Ishikawa (cell line): ENCODE results near the gene SMDT1.

Source experiments
- CEBPB ChIP-seq: IDR thresholded peaks from 2 replicates; pipeline ENCODE4 v1.6.1; 2012
- CREB1 ChIP-seq: IDR thresholded peaks from 2 replicates; pipeline ENCODE4 v1.6.1; 2012; ENCODE audit warnings: low read depth
- EGR1 ChIP-seq: IDR thresholded peaks from 2 replicates; pipeline ENCODE4 v1.6.1; 2012
- EP300 ChIP-seq: IDR thresholded peaks from 2 replicates; pipeline ENCODE4 v1.6.1; 2012; ENCODE audit warnings: borderline replicate concordance
- FOXM1 ChIP-seq: IDR thresholded peaks from 2 replicates; pipeline ENCODE4 v1.6.1; 2012; ENCODE audit warnings: low read depth, borderline replicate concordance
- NFIC ChIP-seq: IDR thresholded peaks from 2 replicates; pipeline ENCODE4 v1.6.1; 2012
- RAD21 ChIP-seq: IDR thresholded peaks from 2 replicates; pipeline ENCODE4 v1.6.1; 2012; ENCODE audit warnings: low read depth
- TAF1 ChIP-seq: IDR thresholded peaks from 2 replicates; pipeline ENCODE4 v1.6.1; 2012; ENCODE audit warnings: low read depth, mild to moderate bottlenecking
- TCF12 ChIP-seq: IDR thresholded peaks from 2 replicates; pipeline ENCODE4 v1.6.1; 2012; ENCODE audit warnings: low read depth
- TEAD4 ChIP-seq: IDR thresholded peaks from 2 replicates; pipeline ENCODE4 v1.6.1; 2012
- YY1 ChIP-seq: IDR thresholded peaks from 2 replicates; pipeline ENCODE4 v1.6.1; 2012; ENCODE audit warnings: low read depth
- ZBTB7A ChIP-seq: IDR thresholded peaks from 2 replicates; pipeline ENCODE4 v1.6.1; 2012; ENCODE audit warnings: low read depth
- TF ChIP-seq, protein P1 (sequence below): IDR thresholded peaks from 2 replicates; pipeline ENCODE4 v1.6.1; 2012
- TF ChIP-seq, protein P2 (sequence below): IDR thresholded peaks from 2 replicates; pipeline ENCODE4 v1.6.1; 2012
- TF ChIP-seq, protein P3 (sequence below): IDR thresholded peaks from 2 replicates; pipeline ENCODE4 v1.6.1; 2012; ENCODE audit warnings: low read depth, mild to moderate bottlenecking

The SMDT1 gene

DNA sequence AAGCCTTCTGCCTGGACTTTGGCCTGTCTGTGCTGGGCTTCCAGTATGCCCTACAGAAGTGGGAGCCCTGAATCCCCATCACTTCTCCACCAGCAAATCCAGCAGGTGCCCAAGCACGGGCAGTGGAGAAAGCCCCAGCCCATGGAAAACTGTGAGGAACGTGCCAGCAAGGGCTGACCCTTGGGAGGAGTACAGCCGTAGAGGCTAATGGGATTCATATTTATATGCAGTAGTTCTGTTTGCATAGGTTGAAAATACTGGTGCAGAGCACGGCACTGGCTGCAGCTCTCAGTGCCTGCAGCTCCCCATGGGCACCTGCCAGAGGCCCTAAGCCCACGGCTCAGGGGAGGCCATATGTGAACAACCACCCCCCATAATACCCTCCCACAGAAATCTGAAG is 19.0 kb upstream of the SMDT1 start:
- TF ChIP-seq, protein P1, sequence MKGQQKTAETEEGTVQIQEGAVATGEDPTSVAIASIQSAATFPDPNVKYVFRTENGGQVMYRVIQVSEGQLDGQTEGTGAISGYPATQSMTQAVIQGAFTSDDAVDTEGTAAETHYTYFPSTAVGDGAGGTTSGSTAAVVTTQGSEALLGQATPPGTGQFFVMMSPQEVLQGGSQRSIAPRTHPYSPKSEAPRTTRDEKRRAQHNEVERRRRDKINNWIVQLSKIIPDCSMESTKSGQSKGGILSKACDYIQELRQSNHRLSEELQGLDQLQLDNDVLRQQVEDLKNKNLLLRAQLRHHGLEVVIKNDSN = no peak
- TF ChIP-seq CREB1 (no peak), FOXM1 (no peak), TEAD4 (no peak), EP300 (no peak), ZBTB7A (no peak), EGR1 (no peak), TCF12 (no peak), RAD21 (no peak), CEBPB (no peak), YY1 (no peak), NFIC (no peak)
- TF ChIP-seq, protein P2, sequence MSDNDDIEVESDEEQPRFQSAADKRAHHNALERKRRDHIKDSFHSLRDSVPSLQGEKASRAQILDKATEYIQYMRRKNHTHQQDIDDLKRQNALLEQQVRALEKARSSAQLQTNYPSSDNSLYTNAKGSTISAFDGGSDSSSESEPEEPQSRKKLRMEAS = no peak
- TF ChIP-seq, protein P3, sequence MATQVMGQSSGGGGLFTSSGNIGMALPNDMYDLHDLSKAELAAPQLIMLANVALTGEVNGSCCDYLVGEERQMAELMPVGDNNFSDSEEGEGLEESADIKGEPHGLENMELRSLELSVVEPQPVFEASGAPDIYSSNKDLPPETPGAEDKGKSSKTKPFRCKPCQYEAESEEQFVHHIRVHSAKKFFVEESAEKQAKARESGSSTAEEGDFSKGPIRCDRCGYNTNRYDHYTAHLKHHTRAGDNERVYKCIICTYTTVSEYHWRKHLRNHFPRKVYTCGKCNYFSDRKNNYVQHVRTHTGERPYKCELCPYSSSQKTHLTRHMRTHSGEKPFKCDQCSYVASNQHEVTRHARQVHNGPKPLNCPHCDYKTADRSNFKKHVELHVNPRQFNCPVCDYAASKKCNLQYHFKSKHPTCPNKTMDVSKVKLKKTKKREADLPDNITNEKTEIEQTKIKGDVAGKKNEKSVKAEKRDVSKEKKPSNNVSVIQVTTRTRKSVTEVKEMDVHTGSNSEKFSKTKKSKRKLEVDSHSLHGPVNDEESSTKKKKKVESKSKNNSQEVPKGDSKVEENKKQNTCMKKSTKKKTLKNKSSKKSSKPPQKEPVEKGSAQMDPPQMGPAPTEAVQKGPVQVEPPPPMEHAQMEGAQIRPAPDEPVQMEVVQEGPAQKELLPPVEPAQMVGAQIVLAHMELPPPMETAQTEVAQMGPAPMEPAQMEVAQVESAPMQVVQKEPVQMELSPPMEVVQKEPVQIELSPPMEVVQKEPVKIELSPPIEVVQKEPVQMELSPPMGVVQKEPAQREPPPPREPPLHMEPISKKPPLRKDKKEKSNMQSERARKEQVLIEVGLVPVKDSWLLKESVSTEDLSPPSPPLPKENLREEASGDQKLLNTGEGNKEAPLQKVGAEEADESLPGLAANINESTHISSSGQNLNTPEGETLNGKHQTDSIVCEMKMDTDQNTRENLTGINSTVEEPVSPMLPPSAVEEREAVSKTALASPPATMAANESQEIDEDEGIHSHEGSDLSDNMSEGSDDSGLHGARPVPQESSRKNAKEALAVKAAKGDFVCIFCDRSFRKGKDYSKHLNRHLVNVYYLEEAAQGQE = no peak

DNA sequence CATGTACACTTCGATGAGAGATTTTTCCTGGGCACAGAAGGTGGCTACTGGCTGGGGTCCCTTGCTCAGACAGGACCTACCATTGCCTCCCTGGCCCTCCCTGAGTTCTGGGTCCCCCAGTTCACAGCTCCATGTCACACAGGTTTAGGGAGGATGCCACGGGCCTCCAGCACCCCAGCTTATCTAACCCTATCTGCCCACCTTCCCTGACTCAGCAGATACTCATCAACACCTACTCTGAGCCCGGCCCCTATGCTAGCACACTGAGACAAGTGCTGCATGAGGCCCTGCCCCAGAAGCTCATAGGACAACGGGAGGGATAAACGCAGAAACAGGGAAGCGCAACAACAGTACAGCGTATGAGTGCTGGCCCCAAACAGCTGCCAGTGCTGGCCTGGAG is 18.5 kb upstream of the SMDT1 start:
- no peak for TF ChIP-seq NFIC
- no peak for TF ChIP-seq TEAD4

DNA sequence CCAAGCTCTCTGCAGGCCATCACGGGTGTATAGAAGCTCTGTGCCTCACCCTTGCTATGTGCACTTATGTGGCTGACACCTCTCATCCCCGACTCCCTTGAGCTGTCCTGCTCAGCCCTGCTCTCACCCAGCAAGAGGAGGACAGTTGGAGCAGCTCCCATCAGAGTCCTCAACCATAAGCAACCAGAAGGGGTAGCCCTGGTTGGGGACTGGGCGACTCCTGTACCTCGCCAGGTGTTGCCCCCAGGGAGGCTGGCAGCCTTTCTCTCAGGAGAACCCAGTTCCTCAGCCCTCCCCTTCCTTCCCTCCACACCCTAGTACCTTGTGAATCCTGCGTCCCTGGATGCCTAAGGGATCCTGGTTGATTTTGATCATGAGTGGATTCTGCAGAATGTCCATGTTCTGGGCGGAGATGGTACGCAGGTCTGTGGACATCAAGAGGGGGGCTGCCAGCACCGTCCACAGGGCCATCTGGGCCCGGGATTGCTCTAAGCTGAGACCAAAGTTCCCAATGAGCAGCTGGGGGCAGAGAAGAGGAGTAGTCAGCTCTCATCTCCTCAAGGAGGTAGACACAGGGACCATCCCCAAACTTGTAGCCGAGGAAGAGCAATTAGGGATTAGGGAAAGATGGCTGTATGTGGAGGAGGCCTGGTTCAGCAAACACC is 16.9 kb upstream of the SMDT1 start:
- TF ChIP-seq EGR1 = no peak
- no peak for TF ChIP-seq EP300
- TF ChIP-seq ZBTB7A = no peak
- TF ChIP-seq NFIC = no peak
- TF ChIP-seq YY1 = no peak
- no peak for TF ChIP-seq CEBPB
- no peak for TF ChIP-seq CREB1
- TF ChIP-seq, protein P3 = no peak

DNA sequence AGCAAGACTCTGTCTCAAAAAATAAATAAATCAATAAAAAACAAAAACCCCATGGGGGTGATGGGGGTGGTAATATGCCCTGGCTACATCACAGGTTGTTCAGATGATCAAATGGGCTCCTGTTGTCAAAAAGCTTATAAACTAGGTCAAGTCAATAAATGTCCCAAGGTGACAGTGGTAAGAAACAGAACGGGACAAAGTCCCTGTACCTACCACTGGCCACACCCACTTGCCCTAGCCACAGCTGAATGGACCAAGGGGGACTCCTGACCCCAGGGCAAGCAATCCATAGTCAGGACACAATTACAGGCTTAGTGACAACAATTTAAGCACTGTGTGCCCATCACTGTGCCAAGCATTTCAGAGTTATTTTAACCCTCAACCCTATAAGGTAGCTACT is 14.9 kb upstream of the SMDT1 start:
- TF ChIP-seq TCF12 = no peak
- no peak for TF ChIP-seq CEBPB
- no peak for TF ChIP-seq FOXM1
- TF ChIP-seq NFIC = no peak
- TF ChIP-seq EGR1 = no peak
- TF ChIP-seq, protein P3 = no peak
- TF ChIP-seq EP300 = no peak
- no peak for TF ChIP-seq CREB1
- TF ChIP-seq, protein P2 = no peak
- no peak for TF ChIP-seq TEAD4
- no peak for TF ChIP-seq RAD21
- no peak for TF ChIP-seq TAF1
- TF ChIP-seq ZBTB7A = no peak
- TF ChIP-seq, protein P1 = no peak
